SK-N-SH treated with all-trans-retinoic acid at 6 μM for 48 hours (cell line): ENCODE data around the gene SNRPA1.

ENCODE experiments used
- CREB5 ChIP-seq: fragments of 250-450 bp; sonication (Bioruptor Pico); IDR thresholded peaks from 2 replicates; pipeline ENCODE4 v1.5.1; 2020; ENCODE audit warnings: low read depth, mild to moderate bottlenecking, moderate library complexity
- CSDC2 ChIP-seq: fragments of 250-450 bp; sonication (Bioruptor Pico); IDR thresholded peaks from 2 replicates; pipeline ENCODE4 v1.5.0; 2020; ENCODE audit warnings: mild to moderate bottlenecking, moderate library complexity
- ESRRG ChIP-seq: fragments of 250-450 bp; sonication (Bioruptor Pico); IDR thresholded peaks from 2 replicates; pipeline ENCODE4 v1.6.1; 2021; ENCODE audit warnings: mild to moderate bottlenecking
- ISL1 ChIP-seq: fragments of 250-450 bp; sonication (Bioruptor Pico); IDR thresholded peaks from 2 replicates; pipeline ENCODE4 v2.1.2; 2022; ENCODE audit warnings: mild to moderate bottlenecking, moderate library complexity
- PATZ1 ChIP-seq: fragments of 250-450 bp; sonication (Bioruptor Pico); IDR thresholded peaks from 2 replicates; pipeline ENCODE4 v1.8.0; 2020; ENCODE audit warnings: mild to moderate bottlenecking, moderate library complexity, borderline replicate concordance
- PPARA ChIP-seq: fragments of 250-450 bp; sonication (Bioruptor Pico); IDR thresholded peaks from 2 replicates; pipeline ENCODE4 v1.5.0; 2020; ENCODE audit warnings: mild to moderate bottlenecking, borderline replicate concordance
- RARB ChIP-seq: fragments of 250-450 bp; sonication (Bioruptor Pico); IDR thresholded peaks from 2 replicates; pipeline ENCODE4 v1.8.0; 2021; ENCODE audit warnings: mild to moderate bottlenecking, moderate library complexity
- ZNF565 ChIP-seq: fragments of 450-650 bp; formaldehyde crosslinking; conservative IDR thresholded peaks from 2 replicates; pipeline ENCODE4 v1.5.0; 2020; ENCODE audit warnings: low read depth, mild to moderate bottlenecking, moderate library complexity
- TF ChIP-seq, protein P1 (sequence below): fragments of 250-450 bp; sonication (Bioruptor Pico); IDR thresholded peaks from 2 replicates; pipeline ENCODE4 v1.5.1; 2021; ENCODE audit warnings: mild to moderate bottlenecking, moderate library complexity

DNA sequence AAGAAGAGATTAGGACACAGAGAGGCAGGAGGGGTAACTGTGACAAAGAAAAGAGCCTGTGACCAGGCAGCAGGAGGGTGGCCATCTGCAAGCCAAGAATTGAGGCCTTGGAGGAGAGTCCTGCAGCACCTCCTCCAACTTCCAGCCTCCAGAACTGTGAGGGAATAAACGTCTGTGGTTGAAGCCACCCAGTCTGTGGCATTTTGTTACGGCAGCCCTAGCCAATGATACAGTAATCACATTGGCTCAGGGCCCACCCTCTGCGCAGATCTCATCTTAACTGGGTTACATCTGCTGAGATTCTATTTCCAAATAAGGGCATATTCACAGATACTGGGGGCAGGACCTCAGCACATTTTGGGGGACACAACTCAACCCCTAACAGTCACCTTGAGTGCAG lies 29.0 kb downstream of the SNRPA1 start:
- TF ChIP-seq PPARA (CRISPR knock-in tag) (no peak), CREB5 (CRISPR knock-in tag) (no peak), RARB (no peak), CSDC2 (CRISPR knock-in tag) (no peak), ISL1 (CRISPR knock-in tag) (no peak), ESRRG (CRISPR knock-in tag) (no peak), ZNF565 (CRISPR knock-in tag) (no peak), PATZ1 (CRISPR knock-in tag) (no peak)
- TF ChIP-seq, protein P1, sequence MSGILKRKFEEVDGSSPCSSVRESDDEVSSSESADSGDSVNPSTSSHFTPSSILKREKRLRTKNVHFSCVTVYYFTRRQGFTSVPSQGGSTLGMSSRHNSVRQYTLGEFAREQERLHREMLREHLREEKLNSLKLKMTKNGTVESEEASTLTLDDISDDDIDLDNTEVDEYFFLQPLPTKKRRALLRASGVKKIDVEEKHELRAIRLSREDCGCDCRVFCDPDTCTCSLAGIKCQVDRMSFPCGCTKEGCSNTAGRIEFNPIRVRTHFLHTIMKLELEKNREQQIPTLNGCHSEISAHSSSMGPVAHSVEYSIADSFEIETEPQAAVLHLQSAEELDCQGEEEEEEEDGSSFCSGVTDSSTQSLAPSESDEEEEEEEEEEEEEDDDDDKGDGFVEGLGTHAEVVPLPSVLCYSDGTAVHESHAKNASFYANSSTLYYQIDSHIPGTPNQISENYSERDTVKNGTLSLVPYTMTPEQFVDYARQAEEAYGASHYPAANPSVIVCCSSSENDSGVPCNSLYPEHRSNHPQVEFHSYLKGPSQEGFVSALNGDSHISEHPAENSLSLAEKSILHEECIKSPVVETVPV (CRISPR knock-in tag): no peak
